ENCODE measurements around the gene GPR137. TPM values are rescaled to one million over a fixed set of nuclear protein-coding genes. Genes with fewer than 3 reads are reported as not detected.

Gene GPR137
- total RNA-seq, 2 experiments from 2014 or later: 18.3 to 52.3 TPM

DNA sequence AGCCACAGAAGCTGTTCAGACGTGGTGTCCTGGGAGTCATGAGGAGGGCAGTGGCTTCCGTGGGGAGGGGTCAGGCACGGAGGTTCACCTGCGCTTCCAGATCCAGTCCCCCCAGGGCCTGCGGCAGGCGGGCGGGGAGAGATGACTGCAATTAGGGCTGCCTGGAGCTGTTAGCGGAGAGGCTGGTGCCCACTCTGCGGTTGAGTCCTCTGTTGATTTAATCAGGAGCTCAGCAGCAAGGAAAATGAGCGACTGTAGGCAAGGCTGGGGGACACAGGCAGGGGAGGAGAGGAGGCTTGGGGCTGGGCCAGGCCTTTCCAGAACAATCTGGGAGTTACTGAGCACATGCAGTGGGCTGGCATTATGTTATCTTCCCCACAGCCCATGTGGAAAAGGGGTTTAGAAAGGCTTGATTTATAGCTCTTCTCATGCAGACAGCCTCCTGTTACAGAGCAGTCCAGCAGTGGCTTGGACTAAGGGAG lies 21.2 kb upstream of the GPR137 start:
- no TSS peak for BruUV-seq (replicated peaks)
- TF ChIP-seq EZH2phosphoT487 (IDR thresholded peaks at IDR 0.05; ENCODE audit: borderline replicate concordance, low read depth, low read length) (no peak), CTCF (conservative IDR thresholded peaks at IDR 0.05; ENCODE audit: low read length) (no peak)
- Histone ChIP-seq H3K36me3 (ENCODE audit: insufficient read depth, low read length) (no peaks in the 10 kb centered on the region), H3K27ac (ENCODE audit: low read depth, low read length, poor library complexity, severe bottlenecking) (no peak overlapping the region), H4K20me1 (ENCODE audit: insufficient read depth, low read length) (no peaks in the 10 kb centered on the region), H3K9me3 (ENCODE audit: low read length) (no peaks in the 10 kb centered on the region), H3K9me2 (ENCODE audit: insufficient read depth, low read length) (no peaks in the 10 kb centered on the region), H3K4me2 (ENCODE audit: low read length) (no peak overlapping the region), H2AFZ (ENCODE audit: low read length) (no peak overlapping the region), H3K79me2 (ENCODE audit: insufficient read depth, low read depth, low read length) (no peaks in the 10 kb centered on the region), H3K4me3 (ENCODE audit: low read depth, low read length, poor library complexity, severe bottlenecking) (no peak overlapping the region), H3K4me1 (ENCODE audit: insufficient read depth, low read length, poor library complexity, severe bottlenecking) (peaks cover 18% of the 10 kb centered on the region)
- ChIA-PET POLR2A (interaction anchor here (0.8 kb wide), 1 partner anchor 19 kb away, joined by 3 read pairs; no protein-coding TSS in a partner anchor), CTCF (ENCODE audit: unreplicated experiment) (no interaction called here)
- no peak for DNase-seq (ENCODE audit: low spot score)
- intact Hi-C loops (cut with micrococcal nuclease; ENCODE audit: unreplicated experiment): no loop called here

- CTCF ChIA-PET (ENCODE audit: unreplicated experiment): no interaction called here
- Histone ChIP-seq H3K9me3 (ENCODE audit: low read length) (no peaks in the 10 kb centered on the region), H3K27ac (ENCODE audit: low read depth, low read length, poor library complexity, severe bottlenecking) (no peak overlapping the region), H3K9me2 (ENCODE audit: insufficient read depth, low read length) (no peaks in the 10 kb centered on the region), H4K20me1 (ENCODE audit: insufficient read depth, low read length) (no peaks in the 10 kb centered on the region), H3K4me1 (ENCODE audit: insufficient read depth, low read length, poor library complexity, severe bottlenecking) (peaks cover 18% of the 10 kb centered on the region), H3K4me3 (ENCODE audit: low read depth, low read length, poor library complexity, severe bottlenecking) (no peak overlapping the region), H3K79me2 (ENCODE audit: insufficient read depth, low read depth, low read length) (no peaks in the 10 kb centered on the region), H3K4me2 (ENCODE audit: low read length) (no peak overlapping the region), H3K36me3 (ENCODE audit: insufficient read depth, low read length) (no peaks in the 10 kb centered on the region), H2AFZ (ENCODE audit: low read length) (no peak overlapping the region)
- POLR2A ChIA-PET: interaction anchor here (0.8 to 1.0 kb wide), 2 partner anchors 18 to 20 kb away, joined by 3 read pairs; no protein-coding TSS in a partner anchor
- no TSS peak for BruUV-seq (replicated peaks)
- no peak for TF ChIP-seq EZH2phosphoT487 (IDR thresholded peaks at IDR 0.05; ENCODE audit: borderline replicate concordance, low read depth, low read length)
- TF ChIP-seq CTCF (conservative IDR thresholded peaks at IDR 0.05; ENCODE audit: low read length): no peak
- no peak for DNase-seq (ENCODE audit: low spot score)
- intact Hi-C loops (cut with micrococcal nuclease; ENCODE audit: unreplicated experiment): no loop called here
These were observed 20.2 kb upstream of the GPR137 start for GRCh38 chr11:64265176-64266160.

GRCh38 chr11:64266339-64266738 lies 19.3 kb upstream of the GPR137 start:
- DNase-seq (ENCODE audit: low spot score): no peak
- H3K4me2 ChIP-seq (ENCODE audit: low read length): no peak overlapping the region
- H3K27ac ChIP-seq (ENCODE audit: low read depth, low read length, poor library complexity, severe bottlenecking): no peak overlapping the region
- BruUV-seq (replicated peaks): no TSS peak
- POLR2A ChIA-PET: no interaction called here
- TF ChIP-seq EZH2phosphoT487 (IDR thresholded peaks at IDR 0.05; ENCODE audit: borderline replicate concordance, low read depth, low read length) (no peak), CTCF (conservative IDR thresholded peaks at IDR 0.05; ENCODE audit: low read length) (no peak)
- no peaks in the 10 kb centered on the region for H4K20me1 ChIP-seq (ENCODE audit: insufficient read depth, low read length)
- H3K36me3 ChIP-seq (ENCODE audit: insufficient read depth, low read length): no peaks in the 10 kb centered on the region
- CTCF ChIA-PET (ENCODE audit: unreplicated experiment): no interaction called here
- H2AFZ ChIP-seq (ENCODE audit: low read length): no peak overlapping the region
- H3K79me2 ChIP-seq (ENCODE audit: insufficient read depth, low read depth, low read length): no peaks in the 10 kb centered on the region
- no peak overlapping the region for H3K4me3 ChIP-seq (ENCODE audit: low read depth, low read length, poor library complexity, severe bottlenecking)
- no peaks in the 10 kb centered on the region for H3K9me2 ChIP-seq (ENCODE audit: insufficient read depth, low read length)
- intact Hi-C loops (cut with micrococcal nuclease; ENCODE audit: unreplicated experiment): no loop called here
- H3K9me3 ChIP-seq (ENCODE audit: low read length): no peaks in the 10 kb centered on the region
- peaks cover 18% of the 10 kb centered on the region for H3K4me1 ChIP-seq (ENCODE audit: insufficient read depth, low read length, poor library complexity, severe bottlenecking)

All from OCI-LY7 (cell line).